CD4-positive, alpha-beta memory T cell (primary cell): ENCODE data around the gene METTL18. TPM values are rescaled to one million over a fixed set of nuclear protein-coding genes. Genes with fewer than 3 reads are reported as not detected.

Source experiments
- CTCF ChIA-PET: fragments of 350-600 bp; sonication (Branson Sonifier 250); formaldehyde crosslinking; loops from one replicate; lab custom pipeline; 2021; ENCODE audit warnings: inconsistent platforms; ENCODE audit not compliant: partially characterized antibody; lab: Charles Lee
- POLR2A ChIA-PET: fragments of 350-600 bp; sonication (Branson Sonifier 250); formaldehyde crosslinking; loops from one replicate; lab custom pipeline; 2021; ENCODE audit not compliant: partially characterized antibody; lab: Charles Lee
- DNase-seq, 5 donors: peaks; one replicate each; pipeline versions ENCODE4 v3.0.0 to v3.0.0-alpha.2; 2020 to 2022; ENCODE audit warnings: mixed read lengths in 1 of 5
- H3K27ac ChIP-seq: one replicate; pipeline ENCODE4 v1.7.0; 2013; ENCODE audit warnings: low read depth, low read length
- H3K27me3 ChIP-seq: 2 replicates; pipeline ENCODE4 v1.7.0; 2013; ENCODE audit warnings: mild to moderate bottlenecking, low read length, moderate library complexity; ENCODE audit not compliant: insufficient read depth
- H3K36me3 ChIP-seq: 2 replicates; pipeline ENCODE4 v1.7.0; 2013; ENCODE audit warnings: mild to moderate bottlenecking, low read length, moderate library complexity; ENCODE audit not compliant: insufficient read depth
- H3K4me1 ChIP-seq: 2 replicates; pipeline ENCODE4 v1.7.0; 2013; ENCODE audit warnings: mild to moderate bottlenecking, low read length, moderate library complexity; ENCODE audit not compliant: insufficient read depth
- H3K4me3 ChIP-seq, 2 donors: one replicate each; pipeline ENCODE4 v1.7.0; 2013; ENCODE audit warnings: low read length in 2 of 2, mild to moderate bottlenecking in 1 of 2
- H3K9me3 ChIP-seq, 2 donors: one replicate each; pipeline ENCODE4 v1.7.0; 2013; ENCODE audit warnings: low read length in 2 of 2, control low read depth in 1 of 2; ENCODE audit not compliant: control insufficient read depth in 1 of 2
- H3K27ac Mint-ChIP-seq, 7 donors: one replicate each; pipeline ENCODE4 v1.8.0; 2020 to 2021; ENCODE audit warnings: mixed read lengths in 7 of 7, mild to moderate bottlenecking in 6 of 7, inconsistent platforms in 3 of 7, moderate library complexity in 3 of 7
- H3K27me3 Mint-ChIP-seq, 2 donors: one replicate each; pipeline ENCODE4 v1.8.0; 2020 to 2021; ENCODE audit warnings: mixed read lengths in 2 of 2
- H3K36me3 Mint-ChIP-seq, 2 donors: one replicate each; pipeline ENCODE4 v1.8.0; 2020 to 2021; ENCODE audit warnings: mixed read lengths in 2 of 2, inconsistent platforms in 1 of 2, mild to moderate bottlenecking in 1 of 2
- H3K4me1 Mint-ChIP-seq, 4 donors: one replicate each; pipeline ENCODE4 v1.8.0; 2020 to 2021; ENCODE audit warnings: mixed read lengths in 4 of 4, mild to moderate bottlenecking in 1 of 4
- H3K4me3 Mint-ChIP-seq, 8 donors: one replicate each; pipeline ENCODE4 v1.8.0; 2020 to 2021; ENCODE audit warnings: mixed read lengths in 8 of 8, mild to moderate bottlenecking in 7 of 8, moderate library complexity in 6 of 8, inconsistent platforms in 3 of 8
- H3K9me3 Mint-ChIP-seq, 8 donors: one replicate each; pipeline ENCODE4 v1.8.0; 2020 to 2021; ENCODE audit warnings: mixed read lengths in 8 of 8, mild to moderate bottlenecking in 5 of 8, inconsistent platforms in 3 of 8, moderate library complexity in 1 of 8
- intact Hi-C: fragments of 100-400 bp; cut with micrococcal nuclease; formaldehyde crosslinking; loops from one replicate; pipeline ENCODE4 v1.15.1; 2023
- polyA plus RNA-seq, 2 donors: library from polyadenylated mRNA; unstranded; fragments of 300-500 nt; fragmentation: Illumina TruSeq; gene quantifications; one replicate each; pipeline ENCODE4 v1.2.3, GENCODE V29; 2021
- total RNA-seq, 2 experiments: library from RNA; stranded (reverse); gene quantifications; one replicate each; pipeline ENCODE4 v1.2.3, GENCODE V29; 2021

Gene METTL18
- total and polyA plus RNA-seq, 4 experiments from 2014 or later, result 16.9 to 31.0 (median 22.4) TPM

DNA sequence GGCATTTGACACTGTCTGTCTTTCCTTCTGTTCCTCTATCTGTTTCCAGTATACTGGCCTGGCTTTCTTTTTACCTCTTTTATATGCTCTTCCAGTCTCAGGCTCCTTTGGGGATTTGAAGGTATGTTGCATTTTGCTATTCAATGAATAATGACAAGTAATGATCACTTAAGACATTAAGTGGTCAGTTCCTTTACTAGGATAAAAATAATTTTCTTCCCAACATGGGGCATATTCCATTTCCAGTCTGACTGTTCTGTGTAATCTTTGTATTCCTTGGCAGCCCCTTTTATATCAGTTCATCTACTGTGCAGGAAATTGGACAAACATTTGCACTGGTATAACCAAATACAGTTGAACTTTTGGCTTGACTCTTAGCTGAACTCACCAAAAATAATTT is 15.6 kb downstream of the METTL18 start:
- Histone ChIP-seq H3K27ac (no peak overlapping the region), H3K4me1 (no peaks in the 10 kb centered on the region), H3K9me3 (no peaks in the 10 kb centered on the region), H3K4me3 (no peak overlapping the region), H3K36me3 (no peaks in the 10 kb centered on the region), H3K27me3 (no peaks in the 10 kb centered on the region)
- POLR2A ChIA-PET, result no interaction called here
- intact Hi-C loops, result no loop called here
- no peak overlapping the region for H3K4me3 Mint-ChIP-seq
- H3K4me1 Mint-ChIP-seq, result no peaks in the 10 kb centered on the region
- no peaks in the 10 kb centered on the region for H3K36me3 Mint-ChIP-seq
- H3K27ac Mint-ChIP-seq, result no peak overlapping the region
- no peak for DNase-seq
- H3K27me3 Mint-ChIP-seq, result peaks cover 6 to 7% of the 10 kb centered on the region in 2 donors
- peaks cover 0 to 3% (median 0%) of the 10 kb centered on the region in 8 donors for H3K9me3 Mint-ChIP-seq
- CTCF ChIA-PET, result no interaction called here

DNA sequence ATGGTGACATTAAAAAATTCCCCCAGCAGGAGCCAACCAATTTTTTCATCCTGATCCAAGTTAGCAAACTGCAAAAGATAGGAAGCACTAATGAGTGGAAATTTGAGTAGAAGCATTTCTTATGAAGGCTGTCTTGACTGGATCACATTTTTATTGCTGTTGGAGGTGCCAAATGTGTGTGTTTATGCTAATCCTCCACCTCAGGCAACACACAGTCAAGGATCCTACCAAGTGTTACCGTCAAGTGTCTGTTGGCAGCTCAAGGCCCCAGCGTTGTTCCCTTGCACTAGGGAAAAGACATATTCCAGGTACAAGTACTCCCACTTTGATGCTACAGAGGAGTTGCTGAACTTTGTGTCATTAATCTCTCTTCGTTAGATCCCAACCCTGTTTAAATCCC is 18.3 kb downstream of the METTL18 start:
- no peaks in the 10 kb centered on the region for H3K4me1 ChIP-seq
- no peak overlapping the region for H3K27ac ChIP-seq
- no peaks in the 10 kb centered on the region for H3K9me3 ChIP-seq
- Mint-ChIP-seq H3K27ac (no peak overlapping the region), H3K9me3 (peaks cover 0 to 3% (median 0%) of the 10 kb centered on the region in 8 donors), H3K27me3 (no peaks in the 10 kb centered on the region), H3K36me3 (no peaks in the 10 kb centered on the region), H3K4me1 (no peaks in the 10 kb centered on the region), H3K4me3 (no peak overlapping the region)
- CTCF ChIA-PET, result no interaction called here
- H3K36me3 ChIP-seq, result no peaks in the 10 kb centered on the region
- no peak for DNase-seq
- intact Hi-C loops, result no loop called here
- no peak overlapping the region for H3K4me3 ChIP-seq
- no peaks in the 10 kb centered on the region for H3K27me3 ChIP-seq
- POLR2A ChIA-PET, result no interaction called here

DNA sequence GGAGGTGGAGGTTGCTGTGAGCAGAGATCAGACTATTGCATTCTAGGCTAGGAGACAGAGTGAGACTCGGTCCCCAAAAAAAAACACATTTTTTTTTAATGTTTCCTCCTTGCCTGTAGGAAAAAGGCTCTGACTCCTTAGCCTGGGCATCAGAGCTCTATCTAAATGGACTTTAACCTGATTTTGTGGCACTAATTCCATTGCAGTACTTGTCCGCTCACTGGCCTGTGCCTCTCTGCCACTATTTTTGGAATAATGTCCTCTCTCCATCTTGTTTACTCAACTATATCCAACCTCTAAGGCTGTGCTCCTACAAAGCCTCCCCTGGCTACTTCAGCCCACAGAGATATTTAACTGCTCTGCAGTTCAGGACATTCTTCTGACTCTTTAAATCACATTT is 26.5 kb downstream of the METTL18 start:
- H3K9me3 Mint-ChIP-seq, result no peaks in the 10 kb centered on the region
- POLR2A ChIA-PET, result no interaction called here
- intact Hi-C loops, result no loop called here
- no peaks in the 10 kb centered on the region for H3K36me3 Mint-ChIP-seq
- H3K4me3 Mint-ChIP-seq, result no peak overlapping the region
- no peak for DNase-seq
- peaks cover 0 to 1% (median 0%) of the 10 kb centered on the region in 4 donors for H3K4me1 Mint-ChIP-seq
- CTCF ChIA-PET, result no interaction called here
- no peak overlapping the region for H3K27ac Mint-ChIP-seq
- Histone ChIP-seq H3K4me3 (no peak overlapping the region), H3K36me3 (no peaks in the 10 kb centered on the region), H3K9me3 (no peaks in the 10 kb centered on the region), H3K27me3 (no peaks in the 10 kb centered on the region), H3K4me1 (no peaks in the 10 kb centered on the region), H3K27ac (no peak overlapping the region)
- H3K27me3 Mint-ChIP-seq, result peaks cover 4% of the 10 kb centered on the region in 2 donors

DNA sequence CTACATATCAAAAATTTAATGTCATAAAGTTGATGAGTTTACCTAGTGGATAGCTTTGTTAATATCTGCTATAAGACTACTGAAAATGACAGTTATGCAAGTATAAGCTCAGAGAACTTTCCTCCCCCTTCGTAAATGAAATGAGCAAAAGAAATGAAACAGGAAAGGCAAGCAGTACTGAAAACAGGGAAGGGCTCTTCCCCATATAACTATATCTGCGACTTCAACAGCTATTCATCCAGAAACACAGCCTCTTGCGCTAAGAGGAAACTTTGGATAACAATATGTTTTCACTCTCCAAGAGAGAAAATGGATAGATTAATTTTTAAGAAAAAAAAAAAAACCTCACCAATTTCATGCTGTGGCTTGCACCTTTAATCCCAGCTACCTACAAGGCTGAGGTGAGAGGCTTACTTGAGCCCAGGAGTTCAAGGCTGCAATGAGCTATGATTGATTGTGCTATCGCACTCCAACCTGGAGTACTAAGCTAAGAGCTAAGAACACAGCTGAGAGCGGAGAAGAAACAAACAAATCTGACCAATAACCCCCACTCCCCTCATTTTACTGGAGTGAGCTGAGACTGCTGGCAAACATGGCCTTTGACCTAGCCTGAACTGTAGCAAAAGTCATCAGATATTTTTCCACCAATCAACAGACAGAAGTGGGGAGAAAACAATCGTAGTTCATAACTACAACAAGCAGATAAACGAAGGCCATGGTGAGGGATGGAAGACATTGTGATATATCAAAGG is 29.0 kb downstream of the METTL18 start:
- H3K36me3 ChIP-seq, result no peaks in the 10 kb centered on the region
- Mint-ChIP-seq H3K36me3 (no peaks in the 10 kb centered on the region), H3K27me3 (peaks cover 4 to 5% of the 10 kb centered on the region in 2 donors), H3K4me3 (no peak overlapping the region), H3K4me1 (peaks cover 0 to 1% (median 0%) of the 10 kb centered on the region in 4 donors), H3K27ac (no peak overlapping the region), H3K9me3 (no peaks in the 10 kb centered on the region)
- CTCF ChIA-PET, result no interaction called here
- intact Hi-C loops, result no loop called here
- H3K27ac ChIP-seq, result no peak overlapping the region
- no peaks in the 10 kb centered on the region for H3K27me3 ChIP-seq
- H3K9me3 ChIP-seq, result no peaks in the 10 kb centered on the region
- no peaks in the 10 kb centered on the region for H3K4me1 ChIP-seq
- no peak for DNase-seq
- POLR2A ChIA-PET, result no interaction called here
- H3K4me3 ChIP-seq, result no peak overlapping the region

DNA sequence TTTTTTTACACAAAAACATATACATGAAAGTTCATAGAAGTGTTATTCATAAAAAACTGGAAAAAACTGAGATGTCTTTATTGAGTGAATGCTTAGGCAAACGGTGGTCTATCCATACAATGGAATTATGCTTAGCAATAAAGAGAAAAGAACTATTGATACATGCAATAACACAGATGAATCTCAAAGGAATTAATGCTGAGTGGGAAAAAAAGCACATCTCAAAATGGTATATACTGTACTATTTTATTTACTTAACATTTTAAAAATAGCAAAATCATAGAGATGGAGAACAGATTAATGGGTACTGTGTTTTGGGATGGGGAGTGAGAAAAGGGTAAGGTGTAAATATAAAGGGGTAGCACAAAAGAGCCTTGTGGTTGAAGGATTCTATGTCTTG is 29.8 kb downstream of the METTL18 start:
- Mint-ChIP-seq H3K9me3 (no peaks in the 10 kb centered on the region), H3K27ac (no peak overlapping the region), H3K4me3 (no peak overlapping the region), H3K4me1 (peaks cover 0 to 1% (median 0%) of the 10 kb centered on the region in 4 donors), H3K36me3 (no peaks in the 10 kb centered on the region), H3K27me3 (peaks cover 4 to 6% of the 10 kb centered on the region in 2 donors)
- Histone ChIP-seq H3K4me1 (no peaks in the 10 kb centered on the region), H3K9me3 (no peaks in the 10 kb centered on the region), H3K27me3 (no peaks in the 10 kb centered on the region), H3K36me3 (no peaks in the 10 kb centered on the region), H3K27ac (no peak overlapping the region), H3K4me3 (no peak overlapping the region)
- no peak for DNase-seq
- ChIA-PET POLR2A (no interaction called here), CTCF (no interaction called here)
- intact Hi-C loops, result no loop called here

DNA sequence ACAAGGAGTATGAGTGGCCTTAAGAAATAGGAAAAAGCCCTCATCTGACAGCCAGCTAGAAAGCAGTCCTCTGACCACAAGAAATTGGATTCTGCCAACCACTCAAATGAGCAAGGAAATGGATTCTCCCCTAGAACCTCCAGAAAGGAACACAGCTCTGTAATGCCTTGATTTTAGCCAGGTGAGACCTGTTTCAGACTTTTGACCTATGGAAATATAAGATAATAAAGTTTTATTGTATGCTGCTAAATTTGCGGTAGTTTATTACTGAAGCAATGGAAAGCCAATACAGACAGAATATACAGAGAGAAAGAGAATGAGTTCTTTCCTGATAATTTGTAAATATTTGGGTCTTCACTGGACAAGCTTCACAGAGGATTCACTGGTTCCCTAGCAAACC is 32.0 kb downstream of the METTL18 start:
- Mint-ChIP-seq H3K27me3 (peaks cover 4 to 6% of the 10 kb centered on the region in 2 donors), H3K36me3 (no peaks in the 10 kb centered on the region), H3K4me1 (peaks cover 0 to 1% (median 0%) of the 10 kb centered on the region in 4 donors), H3K4me3 (no peak overlapping the region), H3K9me3 (peaks cover 0 to 6% (median 0%) of the 10 kb centered on the region in 8 donors), H3K27ac (no peak overlapping the region)
- Histone ChIP-seq H3K9me3 (no peaks in the 10 kb centered on the region), H3K4me3 (no peak overlapping the region), H3K27me3 (no peaks in the 10 kb centered on the region), H3K4me1 (no peaks in the 10 kb centered on the region), H3K36me3 (no peaks in the 10 kb centered on the region), H3K27ac (no peak overlapping the region)
- POLR2A ChIA-PET, result no interaction called here
- intact Hi-C loops, result no loop called here
- DNase-seq, result no peak
- CTCF ChIA-PET, result no interaction called here

DNA sequence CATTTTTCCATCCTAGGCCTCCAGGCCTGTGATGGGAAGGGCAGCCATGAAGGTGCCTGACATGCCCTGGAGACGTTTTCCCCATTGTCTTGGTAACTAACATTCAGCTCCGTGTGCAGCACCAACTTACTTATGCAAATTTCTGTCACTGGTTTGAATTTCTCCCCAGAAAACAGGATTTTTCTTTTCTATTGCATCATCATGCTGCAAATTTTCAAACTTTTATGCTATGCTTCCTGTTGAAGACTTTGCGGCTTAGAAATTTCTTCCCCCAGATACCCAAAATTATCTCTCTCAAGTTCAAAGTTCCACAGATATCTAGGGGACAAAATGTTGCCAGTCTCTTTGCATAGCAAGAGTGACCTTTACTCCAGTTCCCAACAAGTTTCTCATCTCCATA is 35.7 kb downstream of the METTL18 start:
- H3K9me3 ChIP-seq, result no peaks in the 10 kb centered on the region
- no peak overlapping the region for H3K27ac Mint-ChIP-seq
- ChIA-PET CTCF (no interaction called here), POLR2A (no interaction called here)
- H3K36me3 Mint-ChIP-seq, result no peaks in the 10 kb centered on the region
- no peak overlapping the region for H3K4me3 Mint-ChIP-seq
- H3K9me3 Mint-ChIP-seq, result peaks cover 0 to 6% (median 0%) of the 10 kb centered on the region in 8 donors
- DNase-seq, result no peak
- peaks cover 2 to 7% of the 10 kb centered on the region in 2 donors for H3K27me3 Mint-ChIP-seq
- no peaks in the 10 kb centered on the region for H3K27me3 ChIP-seq
- intact Hi-C loops, result no loop called here
- H3K4me1 ChIP-seq, result no peaks in the 10 kb centered on the region
- no peak overlapping the region for H3K27ac ChIP-seq
- H3K36me3 ChIP-seq, result no peaks in the 10 kb centered on the region
- no peak overlapping the region for H3K4me3 ChIP-seq
- H3K4me1 Mint-ChIP-seq, result no peaks in the 10 kb centered on the region
